Hypothalamus (tissue), 51 donors: ENCODE results near the gene TEAD1.

ENCODE experiments used
- DNase-seq, 51 donors: peaks; one replicate each; lab custom pipeline; 2025; lab: John Stamatoyannopoulos, UW

TEAD1 gene

GRCh38 chr11:12731841-12732336 is 57.7 kb downstream of the TEAD1 start:
- DNase-seq, result no peak

- DNase-seq, result no peak
Measured at GRCh38 chr11:12733091-12733490, 58.9 kb downstream of the TEAD1 start.

- no peak for DNase-seq
Measured at GRCh38 chr11:12734625-12735024, 60.4 kb downstream of the TEAD1 start.

- no peak for DNase-seq
Measured at GRCh38 chr11:12735262-12735661, 61.0 kb downstream of the TEAD1 start.

- no peak for DNase-seq
Measured at GRCh38 chr11:12737024-12737423, 62.8 kb downstream of the TEAD1 start.

- peak in 22 of 51 donors; percentile 2 to 60 (median 20) for DNase-seq
Measured at GRCh38 chr11:12741671-12742216, 67.5 kb downstream of the TEAD1 start.

- no peak for DNase-seq
Measured at GRCh38 chr11:12743834-12744449, 69.7 kb downstream of the TEAD1 start.

- DNase-seq, result peak in 4 of 51 donors; percentile 10 to 30 (median 20)
Measured at GRCh38 chr11:12744826-12745502, 70.7 kb downstream of the TEAD1 start.

GRCh38 chr11:12745787-12746186 is 71.6 kb downstream of the TEAD1 start:
- no peak for DNase-seq

- peak in 11 of 51 donors; percentile 5 to 25 (median 12) for DNase-seq
Measured at GRCh38 chr11:12746593-12747097, 72.4 kb downstream of the TEAD1 start.

- no peak for DNase-seq
Measured at GRCh38 chr11:12748561-12748960, 74.3 kb downstream of the TEAD1 start.

GRCh38 chr11:12749442-12749841 is 75.2 kb downstream of the TEAD1 start:
- DNase-seq, result no peak

- DNase-seq, result no peak
Measured at GRCh38 chr11:12750181-12750580, 76.0 kb downstream of the TEAD1 start.

GRCh38 chr11:12752868-12753524 is 78.8 kb downstream of the TEAD1 start:
- no peak for DNase-seq

- DNase-seq, result no peak
Measured at GRCh38 chr11:12754021-12754420, 79.8 kb downstream of the TEAD1 start.

- no peak for DNase-seq
Measured at GRCh38 chr11:12754582-12755234, 80.5 kb downstream of the TEAD1 start.

GRCh38 chr11:12755510-12756453 is 81.6 kb downstream of the TEAD1 start:
- no peak for DNase-seq

- DNase-seq, result no peak
Measured at GRCh38 chr11:12756454-12756806, 82.2 kb downstream of the TEAD1 start.

GRCh38 chr11:12756867-12757266 is 82.6 kb downstream of the TEAD1 start:
- DNase-seq, result no peak

GRCh38 chr11:12757416-12757815 is 83.2 kb downstream of the TEAD1 start:
- no peak for DNase-seq
